Measurements from ENCODE around the gene ANKRD37. TPM values are rescaled to one million over a fixed set of nuclear protein-coding genes. Genes with fewer than 3 reads are reported as not detected.

ANKRD37 gene
- total RNA-seq, 1 experiment from 2014 or later = 3.6 TPM

- Mint-ChIP-seq H3K4me1 (ENCODE audit: low read depth, unreplicated experiment) (no peaks in the 10 kb centered on the region), H3K27ac (ENCODE audit: unreplicated experiment) (no peak overlapping the region), H3K36me3 (ENCODE audit: insufficient read depth, unreplicated experiment) (no peaks in the 10 kb centered on the region), H3K4me3 (ENCODE audit: unreplicated experiment) (no peak overlapping the region), H3K9me3 (ENCODE audit: unreplicated experiment) (peaks cover 8% of the 10 kb centered on the region), H3K27me3 (ENCODE audit: insufficient read depth, unreplicated experiment) (no peaks in the 10 kb centered on the region)
- no peak for TF ChIP-seq CTCF (IDR thresholded peaks at IDR 0.05; ENCODE audit: insufficient read depth in 1 of 2, low read depth in 1 of 2, low read length in 1 of 2, severe bottlenecking in 1 of 2, unreplicated experiment in 1 of 2)
- no peaks in the 10 kb centered on the region for H3K36me3 ChIP-seq (ENCODE audit: control insufficient read depth, insufficient read depth, low read length)
- H3K27me3 ChIP-seq (replicated peaks; ENCODE audit: control insufficient read depth, insufficient read depth, low read length) = no peaks in the 10 kb centered on the region
- no peak for DNase-seq
- CTCF ChIA-PET = no interaction called here
- intact Hi-C loops (cut with micrococcal nuclease; ENCODE audit: unreplicated experiment) = no loop called here
- POLR2A ChIA-PET = no interaction called here
- peaks cover 4% of the 10 kb centered on the region; the same call in 1 of the 2 replicates for H3K4me1 ChIP-seq
- H3K9me3 ChIP-seq = no peaks in the 10 kb centered on the region
- no TSS peak for BruUV-seq (replicated peaks)
- H3K4me3 ChIP-seq (ENCODE audit: low read depth, low read length) = no peak overlapping the region
Measured at GRCh38 chr4:185387957-185388356, 8.7 kb upstream of the ANKRD37 start.

GRCh38 chr4:185390941-185391340, 5.7 kb upstream of the ANKRD37 start:
- no peak for TF ChIP-seq CTCF (IDR thresholded peaks at IDR 0.05; ENCODE audit: insufficient read depth in 1 of 2, low read depth in 1 of 2, low read length in 1 of 2, severe bottlenecking in 1 of 2, unreplicated experiment in 1 of 2)
- BruUV-seq (replicated peaks) = no TSS peak
- Histone ChIP-seq H3K4me3 (ENCODE audit: low read depth, low read length) (no peak overlapping the region), H3K27me3 (replicated peaks; ENCODE audit: control insufficient read depth, insufficient read depth, low read length) (no peaks in the 10 kb centered on the region), H3K4me1 (no peaks in the 10 kb centered on the region), H3K36me3 (ENCODE audit: control insufficient read depth, insufficient read depth, low read length) (no peaks in the 10 kb centered on the region), H3K9me3 (no peaks in the 10 kb centered on the region)
- Mint-ChIP-seq H3K36me3 (ENCODE audit: insufficient read depth, unreplicated experiment) (peaks cover 4% of the 10 kb centered on the region), H3K27me3 (ENCODE audit: insufficient read depth, unreplicated experiment) (no peaks in the 10 kb centered on the region), H3K4me1 (ENCODE audit: low read depth, unreplicated experiment) (peaks cover 7% of the 10 kb centered on the region), H3K4me3 (ENCODE audit: unreplicated experiment) (no peak overlapping the region), H3K9me3 (ENCODE audit: unreplicated experiment) (peaks cover 8% of the 10 kb centered on the region), H3K27ac (ENCODE audit: unreplicated experiment) (no peak overlapping the region)
- CTCF ChIA-PET = no interaction called here
- intact Hi-C loops (cut with micrococcal nuclease; ENCODE audit: unreplicated experiment) = loop anchor here (10.0 kb wide), 2 partner anchors 246 to 644 kb away; partner anchors contain the start of gene SLC25A4
- POLR2A ChIA-PET = no interaction called here
- DNase-seq = no peak

GRCh38 chr4:185392156-185392555, 4.5 kb upstream of the ANKRD37 start:
- no peak for TF ChIP-seq CTCF (IDR thresholded peaks at IDR 0.05; ENCODE audit: insufficient read depth in 1 of 2, low read depth in 1 of 2, low read length in 1 of 2, severe bottlenecking in 1 of 2, unreplicated experiment in 1 of 2)
- Mint-ChIP-seq H3K27ac (ENCODE audit: unreplicated experiment) (no peak overlapping the region), H3K27me3 (ENCODE audit: insufficient read depth, unreplicated experiment) (no peaks in the 10 kb centered on the region), H3K4me1 (ENCODE audit: low read depth, unreplicated experiment) (peaks cover 7% of the 10 kb centered on the region), H3K4me3 (ENCODE audit: unreplicated experiment) (no peak overlapping the region), H3K36me3 (ENCODE audit: insufficient read depth, unreplicated experiment) (peaks cover 16% of the 10 kb centered on the region), H3K9me3 (ENCODE audit: unreplicated experiment) (peaks cover 8% of the 10 kb centered on the region)
- POLR2A ChIA-PET = no interaction called here
- Histone ChIP-seq H3K4me1 (no peaks in the 10 kb centered on the region), H3K4me3 (ENCODE audit: low read depth, low read length) (no peak overlapping the region), H3K9me3 (no peaks in the 10 kb centered on the region), H3K36me3 (ENCODE audit: control insufficient read depth, insufficient read depth, low read length) (no peaks in the 10 kb centered on the region), H3K27me3 (replicated peaks; ENCODE audit: control insufficient read depth, insufficient read depth, low read length) (no peaks in the 10 kb centered on the region)
- no TSS peak for BruUV-seq (replicated peaks)
- CTCF ChIA-PET = no interaction called here
- intact Hi-C loops (cut with micrococcal nuclease; ENCODE audit: unreplicated experiment) = loop anchor here (10.0 kb wide), 2 partner anchors 247 to 643 kb away; partner anchors contain the start of gene SLC25A4
- DNase-seq = no peak
